Right lobe of liver (tissue), 6 donors: ENCODE measurements around the gene ARVCF. TPM values are rescaled to one million over a fixed set of nuclear protein-coding genes. Genes with fewer than 3 reads are reported as not detected.

Source experiments
- ATAC-seq, 4 donors: fragments of 200-7000 bp; cut with Tn5 transposase; one replicate each; pipeline ENCODE4 v1.9.1; 2020; ENCODE audit warnings: mild to moderate bottlenecking in 4 of 4, moderate library complexity in 4 of 4
- DNase-seq, 3 donors: peaks; one replicate each; pipeline ENCODE4 v3.0.0-alpha.2; 2020
- H3K27ac ChIP-seq, 3 donors: fragments of 200-600 bp; one replicate each; pipeline ENCODE4 v1.8.0; 2022
- H3K27me3 ChIP-seq, 2 donors: fragments of 200-600 bp; one replicate each; pipeline ENCODE4 v1.8.0; 2022
- H3K36me3 ChIP-seq, 4 donors: fragments of 200-600 bp; sonication (generic) in 1 of 4; one replicate each; pipeline versions ENCODE4 v1.5.1 to v1.8.0; 2017 to 2022; ENCODE audit warnings: control low read depth in 1 of 4
- H3K4me1 ChIP-seq, 4 donors: fragments of 200-600 bp; sonication (generic) in 1 of 4; one replicate each; pipeline versions ENCODE4 v1.5.1 to v1.8.0; 2017 to 2022; ENCODE audit warnings: control low read depth in 1 of 4
- H3K4me3 ChIP-seq, 3 donors: fragments of 200-600 bp; one replicate each; pipeline ENCODE4 v1.8.0; 2022
- H3K9me3 ChIP-seq, 4 donors: fragments of 200-600 bp; sonication (generic) in 1 of 4; one replicate each; pipeline versions ENCODE4 v1.5.1 to v1.8.0; 2017 to 2022; ENCODE audit warnings: control low read depth in 1 of 4
- CTCF ChIP-seq, 4 donors: fragments of 200-600 bp in 3 of 4; fragments of 450-650 bp in 1 of 4; IDR thresholded peaks; one replicate each; pipeline versions ENCODE4 v1.5.1 to v1.8.0; 2016 to 2022; ENCODE audit warnings: antibody characterized with exemption in 4 of 4, mild to moderate bottlenecking in 2 of 4
- POLR2A ChIP-seq: fragments of 450-650 bp; IDR thresholded peaks from one replicate; pipeline ENCODE4 v1.6.1; 2017; ENCODE audit warnings: antibody characterized with exemption, mild to moderate bottlenecking
- WGBS: methylation state at CpG from one replicate; pipeline ENCODE4 v1.1.6; 2018; ENCODE audit warnings: low coverage, low lambda C conversion rate; ENCODE audit not compliant: insufficient coverage; ENCODE audit errors: missing lambda C conversion rate; 5-methylcytosine and 5-hydroxymethylcytosine counted together
- intact Hi-C, 2 donors: fragments of 100-400 bp; cut with DNase I; formaldehyde crosslinking; loops; one replicate each; pipeline versions ENCODE4 v1.11.2 to v1.14.1; 2022
- total RNA-seq, 6 experiments: library from RNA; depleted of rRNA in 2 of 6; stranded (reverse); fragments of >200 nt in 2 of 6; fragmentation: NEBNext Ultra II Directional in 3 of 6; extraction: Animal tissue kit (Norgen Biotek cat#: 25700) in 3 of 6; gene quantifications; one replicate each; pipeline versions ENCODE4 v1.1.0 to v1.2.4, GENCODE V29; 2016 to 2023
- donor health status: DM: no; HTN: yes; CAD: no.
- donor health status: DM: no; HTN: no; CAD: no.
- donor health status: DM: no; HTN: no; CAD: no.
- donor health status: DM: no; HTN: yes; CAD: no.
- donor health status: DM: no; HTN: yes; CAD: no.

Gene ARVCF
- total RNA-seq, 6 experiments from 2014 or later = 11.5 to 40.9 (median 20.7) TPM

GRCh38 chr22:20046730-20047129 lies 30.1 kb upstream of the ARVCF start:
- H3K4me1 ChIP-seq = peaks cover 0 to 3% (median 0%) of the 10 kb centered on the region in 4 donors
- WGBS = 91% methylated on average over 4 of the region's 4 CpGs
- H3K9me3 ChIP-seq = no peaks in the 10 kb centered on the region
- H3K27me3 ChIP-seq = no peaks in the 10 kb centered on the region
- ATAC-seq = no peak
- H3K27ac ChIP-seq = no peak overlapping the region
- DNase-seq = no peak
- TF ChIP-seq CTCF (IDR thresholded peaks at IDR 0.05) = no peak
- TF ChIP-seq POLR2A = no peak
- intact Hi-C loops = no loop called here
- peaks cover 0 to 13% (median 0%) of the 10 kb centered on the region in 4 donors for H3K36me3 ChIP-seq
- no peak overlapping the region for H3K4me3 ChIP-seq

- H3K27me3 ChIP-seq = no peaks in the 10 kb centered on the region
- intact Hi-C loops = no loop called here
- H3K9me3 ChIP-seq = no peaks in the 10 kb centered on the region
- peaks cover 0 to 3% (median 0%) of the 10 kb centered on the region in 4 donors for H3K4me1 ChIP-seq
- H3K36me3 ChIP-seq = peaks cover 0 to 12% (median 0%) of the 10 kb centered on the region in 4 donors
- no peak overlapping the region for H3K4me3 ChIP-seq
- TF ChIP-seq POLR2A (no peak), CTCF (IDR thresholded peaks at IDR 0.05) (no peak)
- ATAC-seq = peak in 1 of 4 donors; percentile 9
- DNase-seq = no peak
- WGBS = no CpG with 5 or more reads among the region's 10 CpGs
- H3K27ac ChIP-seq = no peak overlapping the region
Observed at GRCh38 chr22:20044495-20045151, 28.0 kb upstream of the ARVCF start.

GRCh38 chr22:20043997-20044342 lies 27.3 kb upstream of the ARVCF start:
- H3K4me3 ChIP-seq = no peak overlapping the region
- WGBS = 83% methylated on average over 2 of the region's 7 CpGs
- TF ChIP-seq CTCF (IDR thresholded peaks at IDR 0.05) (no peak), POLR2A (no peak)
- intact Hi-C loops = no loop called here
- no peak overlapping the region for H3K27ac ChIP-seq
- no peaks in the 10 kb centered on the region for H3K9me3 ChIP-seq
- peak in 1 of 4 donors; percentile 23 for ATAC-seq
- H3K27me3 ChIP-seq = no peaks in the 10 kb centered on the region
- peaks cover 0 to 12% (median 0%) of the 10 kb centered on the region in 4 donors for H3K36me3 ChIP-seq
- H3K4me1 ChIP-seq = peaks cover 0 to 3% (median 0%) of the 10 kb centered on the region in 4 donors
- no peak for DNase-seq

GRCh38 chr22:20043057-20043996 lies 26.7 kb upstream of the ARVCF start:
- 98% methylated on average over 6 of the region's 26 CpGs for WGBS
- intact Hi-C loops = no loop called here
- H3K9me3 ChIP-seq = no peaks in the 10 kb centered on the region
- peaks cover 0 to 3% (median 0%) of the 10 kb centered on the region in 4 donors for H3K4me1 ChIP-seq
- no peaks in the 10 kb centered on the region for H3K27me3 ChIP-seq
- no peak for TF ChIP-seq CTCF (IDR thresholded peaks at IDR 0.05)
- no peak for TF ChIP-seq POLR2A
- H3K4me3 ChIP-seq = no peak overlapping the region
- no peak for DNase-seq
- H3K27ac ChIP-seq = no peak overlapping the region
- H3K36me3 ChIP-seq = peaks cover 0 to 17% (median 1%) of the 10 kb centered on the region in 4 donors
- peak in 1 of 4 donors; percentile 12 for ATAC-seq
